ENCODE data around the gene AGTRAP.

Gene AGTRAP

GRCh38 chr1:11761988-11762406 lies 26.1 kb downstream of the AGTRAP start, which contains the start of gene C1orf167:
TSS of gene C1orf167 (plus strand) at chr1:11762193. CDS start at chr1:11764401, 2,208 bp downstream.
- DNase-seq (ENCODE audit: low read depth) = no peak

GRCh38 chr1:11764115-11764514 lies 28.2 kb downstream of the AGTRAP start:
- no peak for DNase-seq (ENCODE audit: low read depth)

GRCh38 chr1:11764519-11764918 lies 28.6 kb downstream of the AGTRAP start:
- DNase-seq (ENCODE audit: low read depth) = no peak

- DNase-seq (ENCODE audit: low read depth) = no peak
These were observed 29.9 kb downstream of the AGTRAP start for GRCh38 chr1:11765661-11766428.

- DNase-seq (ENCODE audit: low read depth) = no peak
These were observed 30.5 kb downstream of the AGTRAP start for GRCh38 chr1:11766429-11766776.

- no peak for DNase-seq (ENCODE audit: low read depth)
These were observed 32.2 kb downstream of the AGTRAP start for GRCh38 chr1:11767922-11768704.

GRCh38 chr1:11768821-11769220 lies 32.9 kb downstream of the AGTRAP start:
- no peak for DNase-seq (ENCODE audit: low read depth)

- no peak for DNase-seq (ENCODE audit: low read depth)
These were observed 33.3 kb downstream of the AGTRAP start for GRCh38 chr1:11769274-11769673.

- no peak for DNase-seq (ENCODE audit: low read depth)
These were observed 34.1 kb downstream of the AGTRAP start for GRCh38 chr1:11770011-11770410.

- DNase-seq (ENCODE audit: low read depth) = no peak
These were observed 35.6 kb downstream of the AGTRAP start for GRCh38 chr1:11771481-11772043.

- DNase-seq (ENCODE audit: low read depth) = no peak
These were observed 36.5 kb downstream of the AGTRAP start for GRCh38 chr1:11772458-11772857.

- no peak for DNase-seq (ENCODE audit: low read depth)
These were observed 38.8 kb downstream of the AGTRAP start for GRCh38 chr1:11774753-11775152.

GRCh38 chr1:11777658-11778322 lies 41.9 kb downstream of the AGTRAP start:
- DNase-seq (ENCODE audit: low read depth) = no peak

GRCh38 chr1:11778336-11778735 lies 42.4 kb downstream of the AGTRAP start:
- no peak for DNase-seq (ENCODE audit: low read depth)

- DNase-seq (ENCODE audit: low read depth) = no peak
These were observed 43.1 kb downstream of the AGTRAP start for GRCh38 chr1:11778844-11779623.

- no peak for DNase-seq (ENCODE audit: low read depth)
These were observed 43.9 kb downstream of the AGTRAP start for GRCh38 chr1:11779715-11780379.

GRCh38 chr1:11780380-11781147 lies 44.6 kb downstream of the AGTRAP start:
- DNase-seq (ENCODE audit: low read depth) = no peak

GRCh38 chr1:11781297-11781696 lies 45.4 kb downstream of the AGTRAP start:
- DNase-seq (ENCODE audit: low read depth) = no peak

GRCh38 chr1:11782127-11782708 lies 46.3 kb downstream of the AGTRAP start:
- DNase-seq (ENCODE audit: low read depth) = no peak

GRCh38 chr1:11783556-11783955 lies 47.6 kb downstream of the AGTRAP start:
- DNase-seq (ENCODE audit: low read depth) = no peak
